IPS-18c (cell line): Measurements from ENCODE around the gene KLK1.
"Not testable (repeated sequence)": the region's sequence is repeated elsewhere in the genome, so short reads cannot be mapped to it uniquely, and the experiment has no call there.

Source experiments
- H3K4me3 ChIP-seq: 2 replicates; pipeline ENCODE4 v1.7.0; 2013; ENCODE audit warnings: low read depth, mild to moderate bottlenecking, low read length, moderate library complexity; ENCODE audit not compliant: insufficient read depth
- H3K9me3 ChIP-seq: one replicate; pipeline ENCODE4 v1.6.1; 2013; ENCODE audit warnings: mild to moderate bottlenecking, low read length, moderate library complexity; ENCODE audit not compliant: control insufficient read depth, insufficient read depth

Gene KLK1

DNA sequence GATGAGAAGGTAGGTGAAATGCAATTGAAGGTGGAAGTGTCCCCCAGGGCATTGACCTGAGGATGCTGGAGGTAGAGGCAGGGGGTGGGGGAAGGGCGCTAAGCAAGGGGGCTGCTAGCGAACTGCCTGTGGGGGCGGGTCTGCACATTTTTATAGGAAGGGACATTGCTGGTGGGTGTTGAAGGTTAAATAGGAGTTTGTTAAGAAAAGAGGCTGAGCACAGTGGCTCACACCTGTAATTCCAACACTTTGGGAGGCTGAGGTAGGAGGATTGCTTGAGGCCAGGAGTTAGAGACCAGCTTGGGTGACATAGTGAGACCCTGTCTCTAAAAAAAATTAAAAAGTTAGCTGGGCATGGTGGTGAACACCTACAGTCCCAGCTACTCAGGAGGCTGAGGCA, 38.9 kb downstream of the KLK1 start:
- no peak overlapping the region for H3K4me3 ChIP-seq
- H3K9me3 ChIP-seq, result no peaks in the 10 kb centered on the region

DNA sequence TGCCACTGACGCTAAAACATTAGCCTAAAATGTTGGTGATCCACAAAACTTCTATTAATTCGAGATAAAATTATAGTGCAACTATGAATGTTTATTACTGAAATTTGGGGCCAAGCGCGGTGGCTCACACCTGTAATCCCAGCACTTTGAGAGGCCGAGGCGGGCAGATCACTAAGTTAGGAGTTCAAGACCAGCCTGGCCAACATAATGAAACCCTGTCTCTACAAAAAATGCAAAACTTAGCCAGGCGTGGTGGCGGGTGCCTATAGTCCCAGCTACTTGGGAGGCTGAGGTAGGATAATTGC, 39.8 kb downstream of the KLK1 start:
- not testable (repeated sequence) for H3K4me3 ChIP-seq, H3K9me3 ChIP-seq

DNA sequence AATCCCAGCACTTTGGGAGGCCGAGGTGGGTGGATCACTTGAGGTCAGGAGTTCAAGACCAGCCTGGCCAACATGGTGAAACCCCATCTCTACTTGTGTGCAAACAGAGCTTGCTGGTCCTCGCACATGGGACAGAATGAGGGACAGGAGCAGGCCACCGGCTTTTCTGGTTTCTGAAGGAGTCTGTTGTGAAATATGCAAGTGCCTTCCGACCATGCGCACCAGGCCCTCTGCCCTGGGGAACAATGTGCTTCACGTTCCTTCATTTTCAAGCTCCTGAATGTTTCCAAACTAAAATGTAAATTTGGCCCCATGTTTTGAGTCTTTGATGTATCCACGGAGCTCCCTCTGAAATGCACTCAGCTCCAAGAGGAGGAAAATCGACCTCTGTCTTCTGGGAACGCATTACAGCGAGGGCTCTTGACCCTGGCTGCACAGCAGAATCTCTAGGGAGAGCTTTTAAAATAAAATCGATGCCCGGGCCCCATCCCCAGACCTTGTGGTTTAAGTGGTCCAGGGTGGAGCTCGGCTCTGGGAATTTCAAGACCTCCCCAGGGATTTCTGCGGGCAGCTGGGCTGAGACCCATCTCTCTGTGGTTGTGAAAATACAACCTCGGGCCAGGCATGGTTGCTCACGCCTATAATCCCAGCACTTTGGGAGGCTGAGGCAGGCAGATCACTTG, 42.7 kb downstream of the KLK1 start:
- Histone ChIP-seq H3K4me3 (no peak overlapping the region), H3K9me3 (no peaks in the 10 kb centered on the region)

DNA sequence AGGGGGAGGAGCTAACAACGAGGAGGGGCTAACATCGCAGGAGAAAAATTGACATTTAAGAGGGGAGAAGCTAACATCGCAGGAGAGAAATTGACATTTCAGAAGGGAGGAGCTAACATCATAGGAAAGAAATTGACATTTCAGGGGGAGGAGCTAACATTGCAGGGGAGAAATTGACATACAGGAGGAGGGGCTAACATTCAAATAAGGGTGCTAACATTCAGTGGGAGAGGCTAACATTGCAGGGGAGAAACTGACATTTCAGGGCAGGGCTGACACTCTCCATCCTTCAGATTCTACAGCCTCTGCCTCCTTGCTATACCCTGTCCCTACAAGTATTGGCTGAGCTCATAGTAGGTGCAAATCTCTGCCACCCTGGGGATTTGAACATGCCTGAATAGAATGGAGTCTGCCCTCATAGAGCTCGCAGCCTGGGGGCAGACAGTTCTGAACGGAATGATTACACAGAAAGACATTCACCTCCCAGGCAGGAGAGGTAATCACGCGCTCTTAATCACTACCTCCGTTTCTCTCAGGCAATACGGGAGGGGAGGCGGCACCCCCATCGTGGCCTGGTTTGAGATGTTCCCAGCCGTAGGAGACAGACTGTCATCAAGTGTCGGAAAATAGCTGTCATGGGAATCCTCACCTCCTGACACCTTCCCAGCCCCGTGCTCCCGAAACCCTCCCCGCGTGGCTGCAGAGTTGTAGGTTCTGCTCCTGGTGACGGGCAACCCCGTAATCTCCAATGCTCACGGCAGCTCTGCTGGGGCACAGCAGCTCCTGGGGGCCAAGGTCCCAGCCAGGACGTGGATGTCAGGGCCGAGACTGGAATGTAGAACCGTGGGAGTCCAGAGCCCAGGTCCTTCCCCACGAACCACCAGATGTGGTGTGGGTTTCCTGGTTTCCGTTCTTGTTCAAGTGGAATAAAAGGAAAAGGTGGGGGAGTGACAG, 43.8 kb downstream of the KLK1 start:
- Histone ChIP-seq H3K9me3 (no peaks in the 10 kb centered on the region), H3K4me3 (no peak overlapping the region)

DNA sequence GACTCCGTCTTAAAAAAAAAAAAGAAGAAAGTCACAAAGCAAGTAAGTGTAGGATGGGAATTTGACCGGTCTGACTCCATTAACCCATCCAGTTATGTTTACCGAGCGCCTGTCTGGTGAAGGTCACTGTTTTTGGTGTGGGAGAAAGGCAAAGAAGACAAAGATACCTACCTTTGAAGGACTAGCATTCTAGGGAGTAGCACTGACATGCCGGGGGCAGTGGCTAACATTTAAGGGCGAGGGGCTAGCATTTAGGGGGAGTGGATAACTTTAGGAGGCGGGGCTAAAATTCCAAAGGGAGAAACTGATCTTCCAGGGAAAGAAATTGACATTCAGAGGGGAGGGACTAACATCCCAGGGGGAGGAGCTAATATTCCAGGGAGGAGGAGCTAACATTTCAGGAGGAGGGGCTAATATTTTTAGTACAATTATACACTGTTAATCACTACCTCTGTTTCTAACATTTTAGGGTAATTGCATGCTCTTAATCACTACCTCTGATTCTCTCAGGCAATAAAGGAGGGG, 44.6 kb downstream of the KLK1 start:
- Histone ChIP-seq H3K9me3 (no peaks in the 10 kb centered on the region), H3K4me3 (no peak overlapping the region)

DNA sequence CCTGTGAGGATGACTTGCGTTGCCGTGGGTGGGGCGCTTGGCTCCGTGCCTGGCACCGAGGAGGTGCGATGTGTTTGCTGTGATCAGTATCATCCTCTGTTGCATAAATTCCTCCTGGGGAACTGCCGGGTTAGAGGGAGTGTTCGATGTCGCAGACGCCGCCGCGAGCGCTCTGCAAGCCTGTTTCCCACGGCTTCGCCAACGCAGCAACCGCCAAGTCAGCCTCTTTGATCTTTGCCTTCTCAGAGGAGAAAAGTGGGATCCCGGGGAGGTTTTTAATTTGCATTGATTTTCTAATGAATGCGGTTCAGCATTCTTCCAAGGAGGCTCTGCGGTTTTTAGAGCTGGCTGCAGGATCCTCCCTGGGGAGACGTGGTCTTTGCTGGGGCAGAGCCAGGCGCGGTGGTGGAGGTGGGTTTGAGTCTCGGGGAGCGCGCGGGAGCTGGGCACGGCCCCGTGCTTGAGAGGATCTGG, 45.7 kb downstream of the KLK1 start:
- no peak overlapping the region; the same call in 1 of the 2 replicates for H3K4me3 ChIP-seq
- H3K9me3 ChIP-seq, result no peaks in the 10 kb centered on the region

DNA sequence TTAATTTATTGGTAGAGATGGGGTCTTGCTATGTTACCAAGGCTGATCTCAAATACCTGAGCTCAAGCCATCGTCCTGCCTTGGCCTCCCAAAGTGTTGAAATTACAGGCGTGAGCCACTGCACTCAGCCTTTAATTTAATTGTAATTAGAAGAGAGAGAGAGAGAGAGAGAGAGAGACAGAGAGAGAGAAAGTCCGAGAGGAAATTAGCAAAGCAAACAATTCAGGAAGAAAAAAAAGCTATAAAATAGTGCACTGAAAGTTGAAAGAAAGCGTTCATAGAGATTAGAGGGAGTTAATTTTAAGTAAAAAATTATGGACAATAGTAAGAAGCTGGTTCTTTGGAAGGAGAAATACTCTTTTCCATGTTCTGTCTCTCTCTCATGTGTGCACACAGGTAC, 46.3 kb downstream of the KLK1 start:
- Histone ChIP-seq H3K4me3 (no peak overlapping the region), H3K9me3 (no peaks in the 10 kb centered on the region)

DNA sequence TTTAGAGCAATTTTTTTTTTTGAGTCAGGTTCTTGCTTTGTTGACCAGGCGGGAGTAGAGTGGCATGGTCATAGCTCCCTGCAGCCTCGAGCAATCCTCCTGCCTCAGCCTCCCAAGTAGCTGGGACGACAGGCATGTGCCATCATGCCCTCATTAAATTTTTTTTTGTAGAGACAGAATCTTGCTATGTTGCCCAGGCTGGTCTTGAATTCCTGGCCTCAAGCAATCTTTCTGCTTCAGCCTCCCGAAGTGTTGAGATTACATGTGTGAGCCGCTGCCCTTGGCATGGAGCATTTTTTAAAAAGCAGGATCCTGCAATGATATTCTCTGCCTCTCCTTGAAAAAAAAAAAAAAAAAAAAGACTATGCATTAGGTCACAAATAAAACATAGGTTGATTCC, 47.5 kb downstream of the KLK1 start:
- Histone ChIP-seq H3K9me3 (no peaks in the 10 kb centered on the region), H3K4me3 (no peak overlapping the region)

DNA sequence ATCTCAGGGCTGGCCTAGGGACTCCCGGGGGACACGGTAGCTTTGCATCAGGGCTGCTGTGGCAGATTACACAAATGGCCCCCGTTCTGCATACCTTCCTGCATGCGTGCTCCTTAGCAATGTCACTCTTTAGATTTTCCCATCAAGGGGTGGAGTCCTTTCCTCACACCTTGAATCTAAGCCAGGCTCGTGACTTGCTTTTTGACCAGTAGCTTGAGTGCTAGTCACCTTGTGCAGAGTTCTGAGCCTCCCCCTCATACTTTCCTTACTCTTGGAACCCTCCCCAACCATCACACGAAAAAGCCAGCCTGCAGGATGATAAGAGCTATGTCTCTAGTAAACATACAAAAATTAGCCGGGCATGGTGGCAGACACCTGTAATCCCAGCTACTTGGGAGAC, 50.1 kb downstream of the KLK1 start:
- not testable (repeated sequence) for H3K4me3 ChIP-seq, H3K9me3 ChIP-seq

DNA sequence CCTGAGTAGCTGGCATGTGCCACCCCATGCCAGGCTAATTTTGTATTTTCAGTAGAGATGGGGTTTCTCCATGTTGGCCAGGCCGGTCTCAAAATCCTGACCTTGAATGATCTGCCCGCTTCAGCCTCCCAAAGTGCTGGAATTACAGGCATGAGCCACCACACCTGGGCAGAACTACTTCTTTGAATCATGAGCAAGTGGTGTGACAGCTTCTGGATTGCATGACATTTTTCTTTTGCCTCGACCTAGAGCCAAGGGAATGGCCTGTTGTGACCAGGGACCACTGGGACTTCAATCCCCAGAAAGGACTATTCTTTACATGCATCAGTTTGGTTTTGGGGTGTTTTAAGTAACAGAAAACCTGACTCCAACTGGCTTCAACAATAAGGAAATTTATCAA, 50.7 kb downstream of the KLK1 start:
- H3K9me3 ChIP-seq, result not testable (repeated sequence)

DNA sequence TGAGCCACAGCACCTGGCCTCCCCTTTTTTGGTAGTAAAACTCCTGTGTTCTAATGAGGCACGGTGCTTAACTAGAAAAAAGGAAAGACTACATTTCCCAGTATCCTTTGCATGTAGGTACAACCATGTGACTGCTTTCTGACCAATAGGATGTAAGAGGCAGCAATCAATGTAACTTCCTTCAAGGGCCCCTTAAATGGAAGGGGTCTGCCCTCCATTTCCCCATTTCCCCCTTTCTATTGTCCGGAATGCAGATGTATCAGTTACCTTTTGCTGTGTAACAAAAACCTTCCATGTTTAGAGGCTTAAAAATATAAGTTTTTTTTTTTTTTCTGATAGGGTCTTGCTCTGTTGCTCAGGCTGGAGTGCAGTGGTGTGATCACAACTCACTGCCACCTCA, 51.1 kb downstream of the KLK1 start:
- H3K4me3 ChIP-seq, result no peak overlapping the region
- H3K9me3 ChIP-seq, result no peaks in the 10 kb centered on the region

More for the DNA sequence above, 50.7 kb downstream of the KLK1 start:
- not testable (repeated sequence) for H3K4me3 ChIP-seq

DNA sequence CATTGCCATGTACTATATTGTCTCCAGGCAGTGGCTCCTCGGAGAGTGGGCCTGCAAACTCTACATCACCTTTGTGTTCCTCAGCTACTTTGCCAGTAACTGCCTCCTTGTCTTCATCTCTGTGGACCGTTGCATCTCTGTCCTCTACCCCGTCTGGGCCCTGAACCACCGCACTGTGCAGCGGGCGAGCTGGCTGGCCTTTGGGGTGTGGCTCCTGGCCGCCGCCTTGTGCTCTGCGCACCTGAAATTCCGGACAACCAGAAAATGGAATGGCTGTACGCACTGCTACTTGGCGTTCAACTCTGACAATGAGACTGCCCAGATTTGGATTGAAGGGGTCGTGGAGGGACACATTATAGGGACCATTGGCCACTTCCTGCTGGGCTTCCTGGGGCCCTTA, 52.7 kb downstream of the KLK1 start:
- H3K9me3 ChIP-seq, result no peaks in the 10 kb centered on the region
- no peak overlapping the region for H3K4me3 ChIP-seq

DNA sequence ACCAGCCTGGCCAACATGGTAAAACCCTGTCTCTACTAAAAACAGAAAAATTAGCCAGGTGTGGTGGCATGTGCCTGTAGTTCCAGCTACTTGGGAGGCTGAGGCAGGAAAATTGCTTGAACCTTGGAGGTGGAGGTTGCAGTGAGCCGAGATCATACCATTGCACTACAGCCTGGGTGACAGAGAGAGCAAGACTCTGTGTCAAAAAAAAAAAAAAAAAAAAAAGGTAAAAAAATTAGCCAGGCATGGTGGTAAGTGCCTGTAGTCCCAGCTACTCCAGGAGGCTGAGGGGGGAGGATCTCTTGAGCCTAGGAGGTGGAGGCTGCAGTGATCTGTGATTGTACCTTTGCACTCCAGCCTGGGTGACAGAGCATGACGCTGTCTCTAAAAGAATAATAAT, 53.4 kb downstream of the KLK1 start, which contains the start of gene GPR32:
Gene GPR32, plus strand, starts transcription at position 301 of the 400 bp plus-strand sequence. CDS start 137 bp downstream, outside the sequence.
- not testable (repeated sequence) for H3K9me3 ChIP-seq, H3K4me3 ChIP-seq
